Mesothelial cell of epicardium (in vitro differentiated cells): ENCODE measurements around the gene GRAMD4. TPM values are rescaled to one million over a fixed set of nuclear protein-coding genes. Genes with fewer than 3 reads are reported as not detected.

Experiments
- DNase-seq, 2 experiments: peaks; one replicate each; pipeline ENCODE4 v3.0.0; 2021; ENCODE audit warnings: low spot score in 2 of 2; ENCODE audit not compliant: unreplicated experiment in 2 of 2
- H3K27ac Mint-ChIP-seq: 2 replicates; pipeline ENCODE4 v1.8.0; 2021; ENCODE audit warnings: mixed read lengths
- H3K27me3 Mint-ChIP-seq: 2 replicates; pipeline ENCODE4 v1.8.0; 2021; ENCODE audit warnings: low read depth, mixed read lengths
- H3K36me3 Mint-ChIP-seq: 2 replicates; pipeline ENCODE4 v1.8.0; 2021; ENCODE audit warnings: mixed read lengths
- H3K4me1 Mint-ChIP-seq: 2 replicates; pipeline ENCODE4 v1.8.0; 2021; ENCODE audit warnings: mixed read lengths
- H3K4me3 Mint-ChIP-seq: 2 replicates; pipeline ENCODE4 v1.8.0; 2021; ENCODE audit warnings: mild to moderate bottlenecking, moderate library complexity, mixed read lengths
- H3K9me3 Mint-ChIP-seq: 2 replicates; pipeline ENCODE4 v1.8.0; 2021; ENCODE audit warnings: mixed read lengths
- total RNA-seq: library from RNA; stranded (reverse); gene quantifications from 3 replicates; pipeline ENCODE4 v1.2.1, GENCODE V29; 2021
- TF ChIP-seq, protein P1 (sequence below): fragments of 200-600 bp; sonication (generic); IDR thresholded peaks from one replicate; pipeline ENCODE4 v1.5.0; 2021; ENCODE audit warnings: antibody characterized with exemption; ENCODE audit not compliant: unreplicated experiment

Gene GRAMD4
- total RNA-seq, 1 donor from 2014 or later: 58.3 TPM

DNA sequence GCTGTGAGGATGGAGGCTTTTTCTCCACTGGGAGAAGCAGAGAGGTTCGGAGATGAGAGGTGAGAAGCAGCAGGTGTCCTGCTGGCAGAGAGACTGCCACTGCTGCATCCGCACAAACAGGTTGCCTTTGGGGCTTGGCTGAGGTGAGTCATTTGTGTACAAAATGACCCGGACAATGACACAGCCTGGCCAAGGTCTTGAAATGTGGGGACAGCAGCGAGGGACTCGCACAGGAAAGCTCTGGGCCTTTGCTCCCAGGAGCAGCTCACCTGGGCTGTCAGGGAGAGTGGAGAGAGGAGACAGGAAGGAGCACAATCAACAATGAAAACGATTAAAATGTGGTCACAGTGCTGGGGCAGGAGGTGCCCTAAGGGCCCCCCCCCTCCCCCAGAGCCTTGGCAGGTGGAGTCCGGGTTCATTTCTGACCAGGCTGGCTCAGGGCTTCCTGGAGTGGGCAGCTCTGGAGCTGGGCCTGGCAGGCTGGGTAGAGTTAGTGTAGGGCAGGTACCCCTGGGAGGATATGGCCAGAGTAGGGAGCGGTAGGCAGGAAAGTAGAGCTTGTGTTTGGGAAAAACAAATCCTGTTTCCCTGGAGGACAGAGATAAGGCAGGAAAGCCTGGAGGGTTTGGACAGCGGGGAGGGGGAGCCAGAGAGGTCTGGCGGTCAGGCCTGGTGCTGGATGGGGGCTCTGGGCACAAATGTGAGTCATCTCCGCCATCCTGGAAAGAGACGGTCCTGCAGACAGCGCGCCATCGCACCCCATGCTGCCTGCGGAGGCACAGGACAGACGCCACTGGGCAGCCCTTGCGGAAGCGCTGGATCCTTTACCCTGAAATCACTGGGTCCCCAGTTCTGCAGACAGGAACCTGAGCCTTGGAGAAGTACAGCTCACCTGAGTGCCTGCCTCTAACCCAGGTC lies 44.9 kb upstream of the GRAMD4 start:
- H3K9me3 Mint-ChIP-seq: peaks cover 12% of the 10 kb centered on the region
- peaks cover 39% of the 10 kb centered on the region for H3K4me1 Mint-ChIP-seq
- H3K27ac Mint-ChIP-seq: peak overlapping the region; percentile 42
- peak in 1 of 2 experiments; percentile 16 for DNase-seq
- no peaks in the 10 kb centered on the region for H3K36me3 Mint-ChIP-seq
- H3K27me3 Mint-ChIP-seq: peaks cover 3% of the 10 kb centered on the region
- peak overlapping the region; percentile 75 for H3K4me3 Mint-ChIP-seq
- TF ChIP-seq, protein P1, sequence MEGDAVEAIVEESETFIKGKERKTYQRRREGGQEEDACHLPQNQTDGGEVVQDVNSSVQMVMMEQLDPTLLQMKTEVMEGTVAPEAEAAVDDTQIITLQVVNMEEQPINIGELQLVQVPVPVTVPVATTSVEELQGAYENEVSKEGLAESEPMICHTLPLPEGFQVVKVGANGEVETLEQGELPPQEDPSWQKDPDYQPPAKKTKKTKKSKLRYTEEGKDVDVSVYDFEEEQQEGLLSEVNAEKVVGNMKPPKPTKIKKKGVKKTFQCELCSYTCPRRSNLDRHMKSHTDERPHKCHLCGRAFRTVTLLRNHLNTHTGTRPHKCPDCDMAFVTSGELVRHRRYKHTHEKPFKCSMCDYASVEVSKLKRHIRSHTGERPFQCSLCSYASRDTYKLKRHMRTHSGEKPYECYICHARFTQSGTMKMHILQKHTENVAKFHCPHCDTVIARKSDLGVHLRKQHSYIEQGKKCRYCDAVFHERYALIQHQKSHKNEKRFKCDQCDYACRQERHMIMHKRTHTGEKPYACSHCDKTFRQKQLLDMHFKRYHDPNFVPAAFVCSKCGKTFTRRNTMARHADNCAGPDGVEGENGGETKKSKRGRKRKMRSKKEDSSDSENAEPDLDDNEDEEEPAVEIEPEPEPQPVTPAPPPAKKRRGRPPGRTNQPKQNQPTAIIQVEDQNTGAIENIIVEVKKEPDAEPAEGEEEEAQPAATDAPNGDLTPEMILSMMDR: no peak

GRCh38 chr22:46575911-46576555 lies 44.2 kb upstream of the GRAMD4 start:
- H3K27ac Mint-ChIP-seq: peak overlapping the region; percentile 42
- peak overlapping the region; percentile 75 for H3K4me3 Mint-ChIP-seq
- no peak for DNase-seq
- H3K36me3 Mint-ChIP-seq: no peaks in the 10 kb centered on the region
- H3K4me1 Mint-ChIP-seq: peaks cover 44% of the 10 kb centered on the region
- TF ChIP-seq, protein P1: no peak
- H3K9me3 Mint-ChIP-seq: peaks cover 12% of the 10 kb centered on the region
- H3K27me3 Mint-ChIP-seq: peaks cover 3% of the 10 kb centered on the region

- Mint-ChIP-seq H3K4me3 (peak overlapping the region; percentile 75), H3K9me3 (peaks cover 5% of the 10 kb centered on the region), H3K27me3 (peaks cover 3% of the 10 kb centered on the region), H3K36me3 (no peaks in the 10 kb centered on the region), H3K4me1 (peaks cover 51% of the 10 kb centered on the region), H3K27ac (no peak overlapping the region)
- TF ChIP-seq, protein P1: no peak
- peak in 1 of 2 experiments; percentile 50 for DNase-seq
Measured at GRCh38 chr22:46576556-46577367, 43.4 kb upstream of the GRAMD4 start.

- H3K36me3 Mint-ChIP-seq: no peaks in the 10 kb centered on the region
- H3K4me3 Mint-ChIP-seq: peak overlapping the region; percentile 90
Measured at GRCh38 chr22:46577368-46578249, 42.6 kb upstream of the GRAMD4 start.

More at GRCh38 chr22:46577368-46578249, 42.6 kb upstream of the GRAMD4 start:
- H3K4me1 Mint-ChIP-seq: peaks cover 51% of the 10 kb centered on the region
- DNase-seq: peak in 1 of 2 experiments; percentile 17
- peak overlapping the region; percentile 75 for H3K27ac Mint-ChIP-seq
- TF ChIP-seq, protein P1: no peak
- H3K27me3 Mint-ChIP-seq: peaks cover 3% of the 10 kb centered on the region
- H3K9me3 Mint-ChIP-seq: no peaks in the 10 kb centered on the region
